Smooth muscle cell (in vitro differentiated cells): ENCODE measurements around the gene GVQW3. TPM values are rescaled to one million over a fixed set of nuclear protein-coding genes. Genes with fewer than 3 reads are reported as not detected.

Experiments
- DNase-seq: peaks from one replicate; lab custom pipeline; 2025; ENCODE audit not compliant: unreplicated experiment; lab: John Stamatoyannopoulos, UW
- H2AFZ ChIP-seq: fragments of 200-600 bp; sonication (generic); 2 replicates; pipeline ENCODE4 v1.6.0; 2016; ENCODE audit warnings: antibody characterized with exemption, low read depth, mild to moderate bottlenecking
- H3F3A ChIP-seq: fragments of 200-600 bp; sonication (generic); 2 replicates; pipeline ENCODE4 v1.6.0; 2017; ENCODE audit warnings: antibody characterized with exemption, low read depth
- H3K27ac ChIP-seq: fragments of 200-600 bp; sonication (generic); 2 replicates; pipeline ENCODE4 v1.5.1; 2016; ENCODE audit warnings: low read depth, mild to moderate bottlenecking
- H3K27me3 ChIP-seq: fragments of 200-600 bp; sonication (generic); 2 replicates; pipeline ENCODE4 v1.6.1; 2016; ENCODE audit warnings: low read depth, mild to moderate bottlenecking
- H3K36me3 ChIP-seq: fragments of 200-600 bp; sonication (generic); 2 replicates; pipeline ENCODE4 v1.5.1; 2016; ENCODE audit warnings: low read depth
- H3K4me1 ChIP-seq: fragments of 200-600 bp; sonication (generic); 2 replicates; pipeline ENCODE4 v1.5.1; 2016; ENCODE audit warnings: low read depth
- H3K4me2 ChIP-seq: fragments of 200-600 bp; sonication (generic); 2 replicates; pipeline ENCODE4 v1.6.0; 2016; ENCODE audit warnings: mild to moderate bottlenecking
- H3K4me3 ChIP-seq: fragments of 200-600 bp; sonication (generic); 2 replicates; pipeline ENCODE4 v1.5.1; 2016; ENCODE audit warnings: mild to moderate bottlenecking
- H3K79me2 ChIP-seq: fragments of 200-600 bp; sonication (generic); 2 replicates; pipeline ENCODE4 v1.6.0; 2016; ENCODE audit warnings: low read depth, mild to moderate bottlenecking
- H3K9ac ChIP-seq: fragments of 200-600 bp; sonication (generic); 2 replicates; pipeline ENCODE4 v1.6.0; 2016; ENCODE audit warnings: low read depth
- H3K9me3 ChIP-seq: fragments of 200-600 bp; sonication (generic); replicated peaks from 2 replicates; pipeline ENCODE4 v1.5.1; 2016; ENCODE audit warnings: low read depth
- H4K20me1 ChIP-seq: fragments of 200-600 bp; sonication (generic); 2 replicates; pipeline ENCODE4 v1.6.0; 2016; ENCODE audit warnings: low read depth
- WGBS: methylation state at CpG from one replicate; pipeline ENCODE4 v1.1.7; 2016; ENCODE audit warnings: low lambda C conversion rate; 5-methylcytosine and 5-hydroxymethylcytosine counted together
- polyA plus RNA-seq: library from polyadenylated mRNA; unstranded; fragments of >200 nt; fragmentation: Nextera tagmentation; extraction: Ambion mirVana; gene quantifications from 2 replicates; pipeline ENCODE4 v1.2.1, GENCODE V29; 2016
- total RNA-seq: library from RNA; depleted of rRNA; stranded (reverse); fragments of >200 nt; gene quantifications from 2 replicates; pipeline ENCODE4 v1.2.3, GENCODE V29; 2014
- TF ChIP-seq, protein P1 (sequence below): fragments of 200-600 bp; sonication (generic); IDR thresholded peaks from 2 replicates; pipeline ENCODE4 v1.5.1; 2017; ENCODE audit warnings: borderline replicate concordance, mild to moderate bottlenecking, antibody characterized with exemption; ENCODE audit not compliant: insufficient read depth, poor library complexity, severe bottlenecking

GVQW3 gene
- total and polyA plus RNA-seq, 2 experiments from 2014 or later = 2.8 to 3.1 TPM

DNA sequence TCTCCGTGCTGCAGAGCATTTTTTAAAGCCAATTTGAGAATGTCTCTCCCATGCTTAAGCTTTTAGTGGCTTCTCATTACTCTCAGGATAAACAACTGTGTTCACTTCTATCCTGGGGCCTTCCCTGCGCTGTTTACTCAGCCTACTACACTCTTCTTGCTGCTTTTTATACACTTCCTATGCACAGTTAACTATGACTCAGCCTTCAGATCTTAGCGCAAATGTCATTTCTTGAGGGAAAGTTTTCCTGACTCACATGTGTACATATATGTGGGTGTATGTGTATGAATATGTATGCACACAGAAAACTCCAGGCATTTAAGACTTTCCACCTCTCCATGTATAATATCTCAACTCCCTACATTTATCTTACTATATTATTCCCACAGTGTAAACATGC is 10.0 kb upstream of the GVQW3 start:
- peaks cover 7% of the 10 kb centered on the region for H3F3A ChIP-seq
- peaks cover 92% of the 10 kb centered on the region for H4K20me1 ChIP-seq
- H3K27ac ChIP-seq = peak overlapping the region; percentile 75
- peaks cover 89% of the 10 kb centered on the region for H3K79me2 ChIP-seq
- no peaks in the 10 kb centered on the region for H3K36me3 ChIP-seq
- no peaks in the 10 kb centered on the region for H3K9me3 ChIP-seq
- no peak overlapping the region for H3K4me3 ChIP-seq
- no peak overlapping the region for H3K9ac ChIP-seq
- peak overlapping the region; percentile 71 for H3K4me2 ChIP-seq
- H2AFZ ChIP-seq = no peak overlapping the region
- H3K4me1 ChIP-seq = no peaks in the 10 kb centered on the region
- 13% methylated on average over 3 of the region's 3 CpGs for WGBS
- TF ChIP-seq, protein P1, sequence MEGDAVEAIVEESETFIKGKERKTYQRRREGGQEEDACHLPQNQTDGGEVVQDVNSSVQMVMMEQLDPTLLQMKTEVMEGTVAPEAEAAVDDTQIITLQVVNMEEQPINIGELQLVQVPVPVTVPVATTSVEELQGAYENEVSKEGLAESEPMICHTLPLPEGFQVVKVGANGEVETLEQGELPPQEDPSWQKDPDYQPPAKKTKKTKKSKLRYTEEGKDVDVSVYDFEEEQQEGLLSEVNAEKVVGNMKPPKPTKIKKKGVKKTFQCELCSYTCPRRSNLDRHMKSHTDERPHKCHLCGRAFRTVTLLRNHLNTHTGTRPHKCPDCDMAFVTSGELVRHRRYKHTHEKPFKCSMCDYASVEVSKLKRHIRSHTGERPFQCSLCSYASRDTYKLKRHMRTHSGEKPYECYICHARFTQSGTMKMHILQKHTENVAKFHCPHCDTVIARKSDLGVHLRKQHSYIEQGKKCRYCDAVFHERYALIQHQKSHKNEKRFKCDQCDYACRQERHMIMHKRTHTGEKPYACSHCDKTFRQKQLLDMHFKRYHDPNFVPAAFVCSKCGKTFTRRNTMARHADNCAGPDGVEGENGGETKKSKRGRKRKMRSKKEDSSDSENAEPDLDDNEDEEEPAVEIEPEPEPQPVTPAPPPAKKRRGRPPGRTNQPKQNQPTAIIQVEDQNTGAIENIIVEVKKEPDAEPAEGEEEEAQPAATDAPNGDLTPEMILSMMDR = no peak
- no peak for DNase-seq
- no peaks in the 10 kb centered on the region for H3K27me3 ChIP-seq

DNA sequence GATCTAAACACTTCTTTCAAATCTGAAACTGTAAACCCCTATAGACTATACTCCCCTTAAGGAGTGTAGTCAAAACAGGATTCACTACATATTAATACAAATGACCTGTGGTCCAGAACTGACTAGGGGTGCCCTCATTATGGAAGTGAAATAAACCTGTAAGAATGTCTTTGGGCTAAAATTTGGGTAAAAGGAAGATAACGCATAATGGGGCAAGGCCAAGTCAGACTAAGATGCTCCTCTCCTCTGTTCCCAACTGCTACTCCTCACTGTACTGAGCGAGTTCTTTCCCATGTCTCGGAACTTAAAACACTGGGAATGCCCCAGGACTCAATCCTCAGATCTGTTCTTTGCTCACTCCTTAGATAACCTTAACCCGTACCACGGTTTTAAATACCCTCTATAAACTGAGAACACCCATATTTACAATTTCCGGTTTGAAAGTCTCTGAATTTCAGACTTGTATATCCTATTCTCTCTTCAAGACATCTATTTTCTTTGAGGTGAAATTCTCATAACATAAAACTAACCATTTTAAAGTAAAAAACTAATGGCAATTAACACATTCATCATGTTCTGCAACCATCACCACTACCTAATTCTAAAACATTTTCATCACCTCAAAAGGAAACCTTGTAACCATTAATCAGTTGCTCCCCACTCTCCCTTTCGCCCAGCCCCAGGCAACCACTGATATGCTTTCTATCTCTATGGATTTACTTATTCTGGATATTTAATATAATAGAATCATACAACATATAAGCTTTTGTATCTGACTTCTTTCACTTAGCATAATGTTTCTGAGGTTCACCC is 4.2 kb upstream of the GVQW3 start:
- Histone ChIP-seq H3K27ac (no peak overlapping the region), H3F3A (peaks cover 5% of the 10 kb centered on the region), H2AFZ (no peak overlapping the region), H3K4me3 (no peak overlapping the region), H3K9ac (no peak overlapping the region), H3K79me2 (peaks cover 87% of the 10 kb centered on the region), H3K4me1 (peaks cover 14% of the 10 kb centered on the region), H3K9me3 (no peaks in the 10 kb centered on the region), H4K20me1 (peaks cover 79% of the 10 kb centered on the region), H3K36me3 (no peaks in the 10 kb centered on the region), H3K4me2 (no peak overlapping the region), H3K27me3 (no peaks in the 10 kb centered on the region)
- TF ChIP-seq, protein P1 = no peak
- WGBS = 86% methylated on average over 7 of the region's 7 CpGs
- DNase-seq = no peak

DNA sequence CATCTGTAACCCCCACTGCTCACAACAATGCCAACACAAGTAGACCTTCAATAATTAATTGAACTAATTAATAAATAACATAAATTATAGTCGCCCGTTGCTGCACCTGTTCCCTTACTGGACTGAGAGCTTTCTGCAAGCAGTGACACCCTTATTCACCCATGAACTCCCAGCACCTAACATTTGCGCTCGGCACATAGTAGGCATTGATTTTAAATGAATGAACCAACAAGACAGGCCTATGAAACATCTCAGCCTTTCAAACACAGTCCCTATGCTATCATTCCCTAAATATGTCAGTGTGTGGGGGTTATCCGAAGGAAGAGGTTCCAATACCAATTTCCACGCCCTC is 1.3 kb upstream of the GVQW3 start:
- 58% methylated on average over 6 of the region's 6 CpGs for WGBS
- H3K4me3 ChIP-seq = peak overlapping the region; percentile 79
- H3K27me3 ChIP-seq = no peaks in the 10 kb centered on the region
- TF ChIP-seq, protein P1 = no peak
- H3K27ac ChIP-seq = no peak overlapping the region
- H3K79me2 ChIP-seq = peaks cover 58% of the 10 kb centered on the region
- H3K4me2 ChIP-seq = peak overlapping the region; percentile 88
- no peaks in the 10 kb centered on the region for H3K36me3 ChIP-seq
- H2AFZ ChIP-seq = no peak overlapping the region
- H3K9ac ChIP-seq = peak overlapping the region; percentile 50
- peaks cover 5% of the 10 kb centered on the region for H3F3A ChIP-seq
- DNase-seq = no peak
- peaks cover 17% of the 10 kb centered on the region for H3K4me1 ChIP-seq
- peaks cover 53% of the 10 kb centered on the region for H4K20me1 ChIP-seq
- no peaks in the 10 kb centered on the region for H3K9me3 ChIP-seq
